ENCODE measurements around the gene NYAP2.

NYAP2 gene

GRCh38 chr2:225487878-225488416 lies 88.4 kb downstream of the NYAP2 start:
- no peak for DNase-seq

DNA sequence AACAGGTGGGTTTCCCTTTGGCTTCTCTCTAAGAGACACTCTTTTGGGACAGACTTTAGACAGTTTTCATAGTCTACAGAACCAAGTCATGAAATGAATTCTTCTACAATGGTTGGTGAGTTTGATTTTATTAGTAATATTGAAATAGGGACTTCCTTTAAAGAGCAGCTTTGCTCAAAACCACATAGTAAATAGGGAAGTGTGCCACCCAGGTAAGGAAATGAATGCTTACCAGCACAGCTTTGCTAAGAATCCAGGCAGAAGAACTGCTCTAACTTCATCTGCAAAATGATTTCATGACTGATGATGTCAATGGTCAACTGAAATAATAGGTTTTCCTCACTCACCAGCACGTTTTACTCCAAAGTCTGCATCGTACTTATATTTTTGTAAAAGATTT lies 89.2 kb downstream of the NYAP2 start:
- DNase-seq: no peak

GRCh38 chr2:225493420-225494099 lies 94.0 kb downstream of the NYAP2 start:
- DNase-seq: no peak

DNA sequence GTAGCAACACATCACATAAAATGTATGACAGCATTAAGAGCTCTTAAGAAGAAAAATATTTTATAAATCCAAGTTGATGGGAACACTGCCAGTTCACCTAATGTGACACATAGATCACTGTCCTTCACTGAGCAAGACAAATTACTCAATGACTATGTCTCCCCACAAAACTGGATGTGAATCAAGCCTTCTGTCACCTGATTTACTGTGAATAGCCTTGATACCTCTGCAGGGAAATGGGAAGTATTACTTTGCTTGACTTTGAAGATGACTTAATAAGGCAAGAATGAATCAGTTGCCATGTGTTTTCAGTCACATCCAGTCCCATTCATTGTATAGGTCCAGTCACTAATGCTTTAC lies 94.6 kb downstream of the NYAP2 start:
- no peak for DNase-seq

- no peak for DNase-seq
These were observed 96.2 kb downstream of the NYAP2 start for GRCh38 chr2:225495706-225496105.

- no peak for DNase-seq
These were observed 97.1 kb downstream of the NYAP2 start for GRCh38 chr2:225496568-225496967.

DNA sequence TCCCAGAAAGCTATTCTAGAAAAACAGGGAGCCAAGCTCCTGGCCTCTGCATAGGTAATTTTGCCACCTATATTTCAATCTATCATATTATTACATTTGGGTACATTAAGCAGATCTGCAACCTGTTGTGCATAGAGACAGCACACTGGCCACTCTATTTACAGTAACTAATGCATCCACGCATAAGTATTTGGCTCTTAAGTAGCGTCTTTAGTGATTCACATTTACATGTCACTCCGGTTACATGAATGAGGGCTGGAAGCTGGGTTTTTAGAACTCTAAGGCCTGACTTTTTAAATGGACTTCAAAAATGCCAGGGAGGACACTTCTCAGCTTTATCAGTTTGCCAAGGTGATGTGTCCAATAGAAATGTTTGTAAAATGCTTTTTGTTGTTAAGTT lies 97.7 kb downstream of the NYAP2 start:
- DNase-seq: no peak

GRCh38 chr2:225501022-225501421 lies 101.5 kb downstream of the NYAP2 start:
- no peak for DNase-seq

- DNase-seq: no peak
These were observed 103.5 kb downstream of the NYAP2 start for GRCh38 chr2:225502971-225503370.

DNA sequence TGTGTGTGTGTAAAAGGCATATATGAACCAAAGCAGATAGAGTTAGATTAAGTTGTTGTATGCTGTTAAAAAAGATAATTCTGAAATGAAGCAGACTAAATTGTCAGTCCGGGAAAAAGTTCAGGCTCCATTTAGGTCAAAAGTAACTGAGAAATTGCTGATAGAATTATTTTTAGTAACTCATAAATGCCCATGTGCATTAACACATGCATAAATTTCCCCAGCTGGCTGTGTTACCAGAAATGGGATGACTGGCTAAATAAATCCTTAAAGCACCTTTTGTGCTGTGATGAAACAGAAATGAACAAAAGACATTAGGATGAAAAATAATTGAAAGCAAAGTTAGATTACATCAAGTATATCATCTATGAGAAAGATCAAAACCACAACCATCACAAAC lies 111.3 kb downstream of the NYAP2 start:
- DNase-seq: no peak

DNA sequence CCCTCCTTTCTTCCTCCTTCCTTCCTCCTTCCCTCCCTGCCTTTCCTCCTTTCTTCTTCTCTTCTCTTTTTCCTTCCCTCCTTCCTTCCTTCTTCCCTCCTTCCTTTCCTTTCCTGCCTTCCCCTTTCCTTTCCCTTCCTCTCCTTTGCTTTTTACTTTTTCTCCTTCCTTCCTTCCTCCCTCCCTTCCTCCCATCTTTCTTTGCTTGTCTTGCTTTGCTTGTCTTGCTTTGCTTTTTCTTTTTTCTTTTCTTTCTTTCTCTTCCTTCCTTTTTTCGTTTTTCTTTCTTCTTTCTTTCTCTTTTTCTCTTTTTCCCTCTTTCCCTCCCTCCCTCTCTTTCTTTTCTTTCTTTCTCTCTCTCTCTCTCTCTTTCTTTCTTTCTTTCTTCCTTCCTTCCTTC lies 113.0 kb downstream of the NYAP2 start:
- no peak for DNase-seq

- no peak for DNase-seq
These were observed 113.5 kb downstream of the NYAP2 start for GRCh38 chr2:225512876-225513540.

DNA sequence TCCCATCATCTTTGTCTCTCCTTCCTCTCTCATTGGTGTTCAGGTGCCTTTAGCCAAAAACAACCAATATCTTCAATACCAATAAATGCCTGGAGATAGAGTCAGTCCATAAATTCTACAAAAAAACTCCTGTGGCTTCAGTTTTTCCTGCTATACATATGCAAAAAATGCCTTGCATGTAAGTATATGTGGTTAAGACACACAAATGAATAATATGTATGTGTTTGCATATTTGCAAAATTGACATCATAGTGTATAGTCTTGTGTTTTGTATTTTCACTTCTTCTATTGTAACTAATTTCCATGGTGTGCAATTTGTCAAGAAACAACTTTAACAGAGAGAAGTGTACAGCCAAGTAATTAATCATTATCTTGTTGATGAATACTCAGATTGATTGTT lies 115.5 kb downstream of the NYAP2 start:
- DNase-seq: no peak

GRCh38 chr2:225526760-225527390 lies 127.4 kb downstream of the NYAP2 start:
- no peak for DNase-seq

DNA sequence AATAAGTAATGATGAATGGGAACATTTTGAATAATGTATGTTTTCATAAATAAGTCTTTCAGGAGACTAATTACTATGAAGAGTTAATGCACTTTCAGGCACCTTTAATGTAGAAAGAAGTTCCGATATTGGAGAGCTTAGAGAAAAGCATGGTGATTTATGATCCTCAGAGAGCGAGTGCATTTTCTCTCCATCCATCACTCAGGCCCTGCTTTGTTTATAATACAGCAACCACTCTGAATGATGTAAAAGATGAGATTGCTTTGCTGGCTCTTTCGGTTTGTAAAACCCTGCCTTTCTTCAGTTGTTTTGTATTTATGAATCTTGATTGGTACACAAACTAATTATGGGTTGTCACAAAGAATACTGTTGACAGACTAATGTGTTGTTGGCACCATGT lies 132.0 kb downstream of the NYAP2 start:
- no peak for DNase-seq

- no peak for DNase-seq
These were observed 132.6 kb downstream of the NYAP2 start for GRCh38 chr2:225532096-225532495.

- DNase-seq: no peak
These were observed 134.5 kb downstream of the NYAP2 start for GRCh38 chr2:225534037-225534436.

DNA sequence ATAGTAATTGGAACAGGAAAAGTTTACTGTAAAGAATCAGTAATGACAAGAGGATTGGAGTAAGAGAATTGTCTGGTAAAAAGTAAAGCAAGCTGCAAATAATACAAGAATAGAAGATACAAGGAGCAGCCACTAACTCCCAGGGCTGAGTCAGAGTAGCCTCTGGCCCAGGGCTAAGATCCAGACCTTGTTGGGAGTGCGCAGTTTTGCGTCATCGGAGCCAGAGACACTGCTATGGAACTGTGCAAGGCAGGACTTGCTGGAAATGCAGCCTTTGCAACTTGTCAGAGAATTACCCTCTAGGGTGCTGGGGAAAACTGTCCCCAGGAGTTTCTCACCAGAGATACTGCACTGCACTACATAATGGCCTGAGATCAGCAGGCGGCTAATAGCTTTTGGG lies 135.2 kb downstream of the NYAP2 start:
- no peak for DNase-seq

DNA sequence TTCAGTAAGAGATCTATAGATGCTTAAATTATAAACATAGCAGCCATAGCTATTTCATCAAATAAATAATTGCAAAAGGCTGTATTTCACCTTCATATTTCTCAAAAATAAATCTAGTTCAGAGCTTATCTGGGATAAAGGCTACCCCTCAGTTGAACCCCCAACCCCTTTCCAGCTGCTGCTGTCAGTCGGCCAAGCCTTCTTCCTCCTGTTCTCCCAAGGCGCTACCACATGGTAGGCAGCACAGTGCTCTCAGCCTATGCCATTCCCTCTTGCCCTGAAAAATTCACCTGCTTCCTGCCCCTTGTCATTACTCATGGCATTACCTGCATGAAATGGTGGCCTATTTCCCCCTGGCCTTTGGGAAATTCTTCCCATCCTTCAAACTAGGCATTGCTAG lies 136.5 kb downstream of the NYAP2 start:
- DNase-seq: no peak

GRCh38 chr2:225543626-225544025 lies 144.1 kb downstream of the NYAP2 start:
- no peak for DNase-seq

GRCh38 chr2:225556461-225556860 lies 157.0 kb downstream of the NYAP2 start:
- DNase-seq: no peak

GRCh38 chr2:225558399-225559071 lies 159.0 kb downstream of the NYAP2 start:
- no peak for DNase-seq

DNA sequence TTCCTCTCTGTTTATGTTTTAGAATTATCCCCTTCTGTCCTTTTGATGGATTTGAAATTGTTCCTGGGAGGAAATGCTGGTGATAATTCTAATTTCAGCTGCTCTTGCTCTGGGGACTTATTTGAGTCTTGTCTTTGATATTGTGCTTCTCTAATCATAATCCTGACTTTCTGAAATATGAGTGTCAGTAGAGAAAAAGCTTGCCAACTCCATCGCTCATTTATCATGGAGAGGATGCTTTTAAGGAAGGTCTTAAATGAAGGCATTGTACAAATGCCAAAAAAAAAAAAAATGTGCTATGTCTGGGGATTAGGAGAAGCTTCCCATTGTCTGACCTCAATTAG lies 159.5 kb downstream of the NYAP2 start:
- DNase-seq: no peak

GRCh38 chr2:225566798-225567197 lies 167.3 kb downstream of the NYAP2 start:
- no peak for DNase-seq

All from NCI-H2029 treated with DMSO at 0.1 percent for 48 hours (cell line).